Activated B cell treated with CpG ODN at 0.5 μM for 24 hours (primary cell): ENCODE results near the gene HNRNPA3. TPM values are rescaled to one million over a fixed set of nuclear protein-coding genes. Genes with fewer than 3 reads are reported as not detected.
A peak's percentile ranks its signal among the peaks of the same experiment; 100 is the strongest.

Experiments used
- ATAC-seq: fragments of 200-7000 bp; cut with Tn5 transposase; one replicate; pipeline ENCODE4 v1.10.0; 2021; ENCODE audit warnings: low read depth, mild to moderate bottlenecking, moderate library complexity
- CTCF ChIA-PET: fragments of 350-600 bp; sonication (Branson Sonifier 250); formaldehyde crosslinking; loops from one replicate; lab custom pipeline; 2021; ENCODE audit warnings: antibody characterized with exemption; lab: Charles Lee
- POLR2A ChIA-PET: fragments of 350-600 bp; sonication (Branson Sonifier 250); formaldehyde crosslinking; loops from one replicate; lab custom pipeline; 2021; ENCODE audit warnings: antibody characterized with exemption; lab: Charles Lee
- DNase-seq: peaks from one replicate; pipeline ENCODE4 v3.0.0; 2022
- H3K27ac Mint-ChIP-seq: one replicate; pipeline ENCODE4 v1.8.0; 2020; ENCODE audit warnings: mixed read lengths
- H3K27me3 Mint-ChIP-seq: one replicate; pipeline ENCODE4 v1.8.0; 2021; ENCODE audit warnings: mixed read lengths
- H3K36me3 Mint-ChIP-seq: one replicate; pipeline ENCODE4 v1.8.0; 2021; ENCODE audit warnings: low read depth, mixed read lengths
- H3K4me1 Mint-ChIP-seq: one replicate; pipeline ENCODE4 v1.8.0; 2021; ENCODE audit warnings: mixed read lengths
- H3K4me3 Mint-ChIP-seq: one replicate; pipeline ENCODE4 v1.8.0; 2020; ENCODE audit warnings: mild to moderate bottlenecking, mixed read lengths
- H3K9me3 Mint-ChIP-seq: one replicate; pipeline ENCODE4 v1.8.0; 2020; ENCODE audit warnings: mixed read lengths
- intact Hi-C: fragments of 100-400 bp; cut with micrococcal nuclease; formaldehyde crosslinking; loops from one replicate; pipeline ENCODE4 v1.15.1; 2024
- total RNA-seq: library from RNA; stranded (reverse); gene quantifications from 2 replicates; pipeline ENCODE4 v1.2.3, GENCODE V29; 2022
- TF ChIP-seq, protein P1 (sequence below): fragments of 200-600 bp; IDR thresholded peaks from one replicate; pipeline ENCODE4 v1.8.0; 2022; ENCODE audit warnings: antibody characterized with exemption, mild to moderate bottlenecking

Gene HNRNPA3
- total RNA-seq, 1 donor from 2014 or later, result 254 TPM

DNA sequence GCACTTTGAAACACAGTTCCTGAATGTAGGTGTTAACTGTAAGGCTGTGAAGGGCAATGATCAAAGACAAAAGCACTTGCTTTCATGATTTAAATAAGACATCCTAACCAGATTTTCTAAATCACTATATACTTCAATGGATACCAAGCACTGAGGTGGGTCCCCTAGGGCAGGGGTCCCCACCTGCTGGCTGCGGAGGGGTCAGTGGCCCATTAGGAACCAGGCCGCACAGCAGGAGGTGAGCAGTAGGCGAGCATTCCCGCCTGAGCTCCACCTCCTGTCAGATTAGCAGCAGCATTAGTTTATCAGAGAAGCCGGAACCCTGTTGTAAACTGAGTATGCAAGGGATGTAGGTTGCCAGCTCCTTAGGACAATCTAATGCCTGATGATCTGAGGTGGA, 44.9 kb downstream of the HNRNPA3 start:
- Mint-ChIP-seq H3K36me3 (peaks cover 54% of the 10 kb centered on the region), H3K27ac (peak overlapping the region; percentile 56), H3K9me3 (peaks cover 2% of the 10 kb centered on the region), H3K4me3 (no peak overlapping the region), H3K4me1 (peaks cover 86% of the 10 kb centered on the region), H3K27me3 (no peaks in the 10 kb centered on the region)
- no peak for ATAC-seq
- TF ChIP-seq, protein P1, sequence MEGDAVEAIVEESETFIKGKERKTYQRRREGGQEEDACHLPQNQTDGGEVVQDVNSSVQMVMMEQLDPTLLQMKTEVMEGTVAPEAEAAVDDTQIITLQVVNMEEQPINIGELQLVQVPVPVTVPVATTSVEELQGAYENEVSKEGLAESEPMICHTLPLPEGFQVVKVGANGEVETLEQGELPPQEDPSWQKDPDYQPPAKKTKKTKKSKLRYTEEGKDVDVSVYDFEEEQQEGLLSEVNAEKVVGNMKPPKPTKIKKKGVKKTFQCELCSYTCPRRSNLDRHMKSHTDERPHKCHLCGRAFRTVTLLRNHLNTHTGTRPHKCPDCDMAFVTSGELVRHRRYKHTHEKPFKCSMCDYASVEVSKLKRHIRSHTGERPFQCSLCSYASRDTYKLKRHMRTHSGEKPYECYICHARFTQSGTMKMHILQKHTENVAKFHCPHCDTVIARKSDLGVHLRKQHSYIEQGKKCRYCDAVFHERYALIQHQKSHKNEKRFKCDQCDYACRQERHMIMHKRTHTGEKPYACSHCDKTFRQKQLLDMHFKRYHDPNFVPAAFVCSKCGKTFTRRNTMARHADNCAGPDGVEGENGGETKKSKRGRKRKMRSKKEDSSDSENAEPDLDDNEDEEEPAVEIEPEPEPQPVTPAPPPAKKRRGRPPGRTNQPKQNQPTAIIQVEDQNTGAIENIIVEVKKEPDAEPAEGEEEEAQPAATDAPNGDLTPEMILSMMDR, result no peak
- intact Hi-C loops, result loop anchor here (2.0 kb wide), 1 partner anchor 855 kb away; the partner anchor contains the start of gene RBM45
- CTCF ChIA-PET, result no interaction called here
- DNase-seq, result no peak
- POLR2A ChIA-PET, result no interaction called here

DNA sequence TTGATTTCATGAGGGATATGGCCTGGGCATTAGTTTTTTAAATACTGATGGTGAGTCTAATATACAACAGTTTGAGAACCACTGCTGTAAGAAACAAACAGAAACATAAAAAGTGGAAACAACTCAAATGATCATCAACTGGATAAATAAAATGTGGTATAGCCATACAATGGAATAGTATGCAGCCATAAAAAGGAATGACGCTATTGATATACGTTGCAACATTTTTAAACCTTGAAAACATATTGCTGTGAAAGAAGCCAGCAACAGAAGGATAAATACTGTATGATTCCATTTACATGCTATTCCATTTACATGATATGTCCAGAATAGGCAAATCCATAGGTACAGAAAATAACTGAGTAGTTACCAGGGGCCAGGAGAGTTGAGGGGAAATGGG, 45.5 kb downstream of the HNRNPA3 start:
- H3K36me3 Mint-ChIP-seq, result peaks cover 51% of the 10 kb centered on the region

DNA sequence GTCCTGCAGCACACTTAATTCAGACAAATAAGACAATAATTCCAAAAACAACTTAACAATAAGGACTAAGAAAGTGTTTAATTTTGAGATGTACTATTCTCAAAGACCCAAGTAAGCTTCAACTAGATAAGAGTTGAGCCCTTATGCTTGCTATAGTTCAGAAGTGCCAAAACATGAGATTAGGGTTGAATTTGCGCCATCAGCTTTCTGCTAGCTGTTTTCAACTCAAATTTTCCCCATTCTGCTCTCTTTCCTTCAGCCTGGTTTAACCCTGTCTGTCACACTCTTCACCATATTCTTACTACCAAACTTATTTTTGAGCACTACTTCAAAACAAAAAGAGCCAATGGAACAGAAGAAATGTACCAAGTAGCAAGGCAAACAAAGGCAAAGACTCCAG, 47.8 kb downstream of the HNRNPA3 start:
- ATAC-seq (no peak), DNase-seq (no peak)
- ChIA-PET CTCF (interaction anchor here (2.1 kb wide), 1 partner anchor 95 kb away, joined by 7 read pairs; no protein-coding TSS in a partner anchor), POLR2A (interaction anchor here (0.5 to 7.8 kb wide), 4 partner anchors 10 to 47 kb away, joined by 3 to 212 read pairs (median 6); partner anchors contain the start of gene HNRNPA3)
- intact Hi-C loops, result loop anchor here (5.0 kb wide), 1 partner anchor 33 kb away; no protein-coding TSS in a partner anchor
- Mint-ChIP-seq H3K4me3 (peak overlapping the region; percentile 5), H3K27ac (peak overlapping the region; percentile 2), H3K36me3 (peaks cover 44% of the 10 kb centered on the region), H3K27me3 (no peaks in the 10 kb centered on the region), H3K9me3 (peaks cover 2% of the 10 kb centered on the region), H3K4me1 (peaks cover 67% of the 10 kb centered on the region)
- TF ChIP-seq, protein P1, result no peak

More for the DNA sequence above, 45.5 kb downstream of the HNRNPA3 start:
- peaks cover 83% of the 10 kb centered on the region for H3K4me1 Mint-ChIP-seq
- ATAC-seq (no peak), DNase-seq (no peak)
- ChIA-PET POLR2A (no interaction called here), CTCF (no interaction called here)
- no peak overlapping the region for H3K4me3 Mint-ChIP-seq
- no peak overlapping the region for H3K27ac Mint-ChIP-seq
- intact Hi-C loops, result no loop called here
- no peaks in the 10 kb centered on the region for H3K27me3 Mint-ChIP-seq
- TF ChIP-seq, protein P1, result no peak
- H3K9me3 Mint-ChIP-seq, result peaks cover 2% of the 10 kb centered on the region

DNA sequence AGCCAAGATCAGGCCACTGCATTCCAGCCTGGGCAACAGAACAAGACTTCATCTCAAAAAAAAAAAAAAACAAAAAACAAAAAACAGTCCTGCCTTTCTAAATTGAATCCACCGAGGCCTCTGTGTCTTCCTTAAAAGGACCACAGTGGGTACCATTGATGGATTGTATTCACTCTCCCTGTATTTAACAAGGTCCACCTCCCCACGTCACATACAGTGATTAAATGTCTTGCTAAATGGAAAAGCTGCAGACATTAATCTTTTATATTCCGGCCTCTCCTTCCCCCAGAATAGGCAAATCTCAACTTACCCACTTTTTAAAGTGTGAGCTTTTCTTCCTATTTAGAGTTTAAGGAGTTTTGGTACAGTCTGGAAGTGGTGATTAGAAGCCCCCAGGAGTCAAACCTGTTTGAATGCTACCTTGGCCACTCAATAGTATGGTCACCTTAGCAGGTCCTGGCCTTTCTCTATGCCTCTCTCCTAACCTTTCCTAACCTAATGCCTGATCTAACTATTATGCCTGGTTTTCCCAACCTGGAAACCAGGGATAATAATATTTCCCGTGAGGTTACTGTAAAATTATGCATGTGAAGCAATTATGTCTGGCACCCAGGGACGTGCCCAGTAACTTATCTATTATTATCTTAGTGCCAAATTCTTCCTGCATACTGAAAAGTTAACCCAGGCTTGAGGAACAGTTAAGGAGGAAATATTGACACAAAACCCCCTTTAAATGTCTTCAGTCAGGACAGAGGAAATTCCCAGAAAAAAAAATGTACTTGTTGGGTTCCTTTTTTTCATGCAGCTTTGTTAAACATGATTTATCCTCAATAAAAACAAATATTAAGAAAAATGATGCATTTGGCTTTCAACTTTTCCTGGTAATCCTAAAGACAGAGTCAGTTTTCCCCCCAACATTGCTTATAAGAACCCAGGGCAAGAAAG, 48.8 kb downstream of the HNRNPA3 start:
- Mint-ChIP-seq H3K27ac (peak overlapping the region; percentile 99), H3K36me3 (peaks cover 41% of the 10 kb centered on the region)
- POLR2A ChIA-PET, result interaction anchor here (0.6 to 7.8 kb wide), 4 partner anchors 11 to 54 kb away, joined by 4 to 212 read pairs (median 7); partner anchors contain the start of gene HNRNPA3

More for the DNA sequence above, 48.8 kb downstream of the HNRNPA3 start:
- H3K4me3 Mint-ChIP-seq, result peak overlapping the region; percentile 97
- ATAC-seq, result no peak
- peaks cover 2% of the 10 kb centered on the region for H3K9me3 Mint-ChIP-seq
- TF ChIP-seq, protein P1, result no peak
- no peaks in the 10 kb centered on the region for H3K27me3 Mint-ChIP-seq
- peaks cover 70% of the 10 kb centered on the region for H3K4me1 Mint-ChIP-seq
- intact Hi-C loops, result loop anchor here (2.0 to 5.0 kb wide), 2 partner anchors 34 to 131 kb away; partner anchors contain the start of gene AGPS
- DNase-seq, result no peak
- CTCF ChIA-PET, result interaction anchor here (2.6 to 4.2 kb wide), 2 partner anchors 22 to 35 kb away, joined by 29 to 41 read pairs; no protein-coding TSS in a partner anchor
